Midbrain (tissue), 1 donor: ENCODE results near the gene SHPK.

Experiments used
- DNase-seq: peaks from one replicate; lab custom pipeline; 2025; lab: John Stamatoyannopoulos, UW

The SHPK gene

GRCh38 chr17:3636154-3636907 is at the start of gene SHPK, which contains the start of gene CTNS:
Gene SHPK (minus strand): TSS chr17:3636250. CDS start chr17:3636219, 31 bp downstream.
Gene CTNS (plus strand): TSS chr17:3636760. CDS start chr17:3640207, 3,447 bp downstream.
- peak; percentile 97 for DNase-seq

- DNase-seq, result no peak
Measured at GRCh38 chr17:3685174-3685573, 49.1 kb upstream of the SHPK start.

- DNase-seq, result no peak
Measured at GRCh38 chr17:3683054-3683511, 47.0 kb upstream of the SHPK start.

GRCh38 chr17:3682033-3682432 is 46.0 kb upstream of the SHPK start:
- no peak for DNase-seq

- DNase-seq, result no peak
Measured at GRCh38 chr17:3681565-3681964, 45.5 kb upstream of the SHPK start.

GRCh38 chr17:3681057-3681456 is 45.0 kb upstream of the SHPK start:
- DNase-seq, result no peak

- no peak for DNase-seq
Measured at GRCh38 chr17:3679531-3680126, 43.6 kb upstream of the SHPK start.

- no peak for DNase-seq
Measured at GRCh38 chr17:3678821-3679530, 42.9 kb upstream of the SHPK start.

- no peak for DNase-seq
Measured at GRCh38 chr17:3678095-3678820, 42.2 kb upstream of the SHPK start.

- no peak for DNase-seq
Measured at GRCh38 chr17:3675886-3676285, 39.8 kb upstream of the SHPK start.

- no peak for DNase-seq
Measured at GRCh38 chr17:3672571-3672970, 36.5 kb upstream of the SHPK start.

GRCh38 chr17:3669548-3669947 is 33.5 kb upstream of the SHPK start:
- DNase-seq, result no peak

GRCh38 chr17:3669085-3669347 is 33.0 kb upstream of the SHPK start:
- DNase-seq, result no peak

- DNase-seq, result peak; percentile 98
Measured at GRCh38 chr17:3668279-3669084, 32.4 kb upstream of the SHPK start, which contains the start of the genes EMC6 and TAX1BP3. Gene EMC6 (plus strand): TSS chr17:3668812. CDS start chr17:3669147, 335 bp downstream. Gene TAX1BP3 (minus strand): TSS chr17:3668578. CDS start chr17:3668526, 52 bp downstream.

- peak; percentile 77 for DNase-seq
Measured at GRCh38 chr17:3667366-3668278, 31.6 kb upstream of the SHPK start.

GRCh38 chr17:3666516-3666915 is 30.5 kb upstream of the SHPK start:
- DNase-seq, result no peak

GRCh38 chr17:3665834-3666233 is 29.8 kb upstream of the SHPK start:
- DNase-seq, result peak; percentile 49

- DNase-seq, result no peak
Measured at GRCh38 chr17:3663102-3664011, 27.3 kb upstream of the SHPK start.

- peak; percentile 55 for DNase-seq
Measured at GRCh38 chr17:3660311-3660891, 24.4 kb upstream of the SHPK start.
